DND-41 (cell line): ENCODE results near the gene PCGF3.

Experiments used
- ATAC-seq: fragments of 200-7000 bp; cut with Tn5 transposase; 3 replicates; pipeline ENCODE4 v1.9.1; 2021; ENCODE audit warnings: low read depth; ENCODE audit not compliant: insufficient read depth
- DNase-seq: peaks from one replicate; pipeline ENCODE4 v3.0.0-alpha.2; 2020
- H2AFZ ChIP-seq: 2 replicates; pipeline ENCODE4 v1.6.0; 2012; ENCODE audit warnings: low read depth, low read length
- H3K27ac ChIP-seq: 2 replicates; pipeline ENCODE4 v1.5.1; 2012; ENCODE audit warnings: low read length, inconsistent platforms
- H3K27me3 ChIP-seq: fragments of 200-600 bp; sonication (generic); 2 replicates; pipeline ENCODE4 v1.6.0; 2012; ENCODE audit warnings: low read length, mild to moderate bottlenecking, inconsistent platforms; ENCODE audit not compliant: insufficient read depth, poor library complexity
- H3K36me3 ChIP-seq: 2 replicates; pipeline ENCODE4 v1.5.1; 2012; ENCODE audit warnings: low read length, inconsistent platforms; ENCODE audit not compliant: insufficient read depth
- H3K4me1 ChIP-seq: 2 replicates; pipeline ENCODE4 v1.5.1; 2012; ENCODE audit warnings: mild to moderate bottlenecking, low read length; ENCODE audit not compliant: insufficient read depth
- H3K4me2 ChIP-seq: 2 replicates; pipeline ENCODE4 v1.6.0; 2012; ENCODE audit warnings: mild to moderate bottlenecking, moderate library complexity, low read length, inconsistent platforms; ENCODE audit not compliant: insufficient read depth
- H3K4me3 ChIP-seq, 2 experiments: fragments of 200-600 bp in 1 of 2; shearing (Covaris generic) in 1 of 2; 2 replicates each; pipeline ENCODE4 v1.5.1; 2012 to 2016; ENCODE audit warnings: inconsistent platforms in 2 of 2, low read length in 2 of 2, mild to moderate bottlenecking in 2 of 2, low read depth in 1 of 2, moderate library complexity in 1 of 2
- H3K79me2 ChIP-seq: 2 replicates; pipeline ENCODE4 v1.6.0; 2012; ENCODE audit warnings: low read length, inconsistent platforms; ENCODE audit not compliant: insufficient read depth
- H3K9ac ChIP-seq: 2 replicates; pipeline ENCODE4 v1.6.0; 2012; ENCODE audit warnings: low read depth, mild to moderate bottlenecking, inconsistent platforms, low read length, moderate library complexity
- H3K9me3 ChIP-seq: 2 replicates; pipeline ENCODE4 v1.5.1; 2012; ENCODE audit warnings: low read length, moderate library complexity, mild to moderate bottlenecking, inconsistent platforms; ENCODE audit not compliant: insufficient read depth, severe bottlenecking
- H4K20me1 ChIP-seq: 2 replicates; pipeline ENCODE4 v1.6.0; 2012; ENCODE audit warnings: low read length; ENCODE audit not compliant: insufficient read depth
- EZH2 ChIP-seq: IDR thresholded peaks from 3 replicates; pipeline ENCODE4 v1.6.1; 2012; ENCODE audit warnings: borderline replicate concordance, low read depth, mild to moderate bottlenecking, moderate library complexity, low read length, inconsistent platforms; ENCODE audit not compliant: severe bottlenecking
- TF ChIP-seq, protein P1 (sequence below): IDR thresholded peaks from 2 replicates; pipeline ENCODE4 v1.5.1; 2012; ENCODE audit warnings: borderline replicate concordance, low read length, moderate library complexity, mild to moderate bottlenecking; ENCODE audit not compliant: poor library complexity, severe bottlenecking; ENCODE audit errors: extremely low read depth

PCGF3 gene

DNA sequence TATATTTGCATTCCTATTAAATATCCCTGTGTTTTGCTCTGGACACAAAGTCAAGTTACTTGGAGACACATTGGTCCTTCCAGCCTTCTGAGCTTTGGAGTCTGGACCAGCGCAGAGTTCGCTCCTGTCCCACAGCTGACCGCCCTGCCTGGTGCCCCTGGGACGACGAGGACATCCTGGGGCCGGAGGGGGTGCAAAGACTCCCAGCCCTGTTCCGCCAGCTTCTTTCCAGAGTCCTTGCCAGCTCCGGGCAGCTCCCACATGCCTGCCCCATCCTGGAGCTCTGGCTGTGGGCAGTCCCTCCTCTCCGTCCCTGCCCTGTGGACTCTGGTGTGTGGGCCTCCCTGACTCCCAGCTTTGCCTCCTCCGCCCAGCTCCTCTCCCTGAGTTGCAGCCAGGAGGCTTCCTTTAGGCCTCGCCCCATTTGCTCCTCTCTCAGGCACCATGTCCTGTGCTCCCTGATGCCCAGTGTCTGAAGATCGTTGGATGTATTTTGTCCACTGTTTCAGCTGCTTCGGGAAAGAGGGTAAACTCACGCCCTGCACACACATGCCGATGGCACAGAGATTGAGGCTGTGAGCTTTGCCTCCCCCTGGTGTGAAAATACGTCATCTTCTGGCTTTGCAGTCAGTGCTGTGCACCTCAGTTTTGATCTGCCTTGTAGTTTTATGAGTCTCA, 4.9 kb upstream of the PCGF3 start:
- Histone ChIP-seq H2AFZ (no peak overlapping the region), H3K9me3 (no peaks in the 10 kb centered on the region), H3K27me3 (no peaks in the 10 kb centered on the region), H3K79me2 (peaks cover under 1% of the 10 kb centered on the region), H3K4me3 (no peak overlapping the region), H3K4me2 (no peak overlapping the region), H4K20me1 (no peaks in the 10 kb centered on the region), H3K36me3 (peaks cover under 1% of the 10 kb centered on the region; the same call in 1 of the 2 replicates), H3K9ac (no peak overlapping the region), H3K27ac (no peak overlapping the region), H3K4me1 (peaks cover 7% of the 10 kb centered on the region)
- TF ChIP-seq EZH2: no peak
- TF ChIP-seq, protein P1, sequence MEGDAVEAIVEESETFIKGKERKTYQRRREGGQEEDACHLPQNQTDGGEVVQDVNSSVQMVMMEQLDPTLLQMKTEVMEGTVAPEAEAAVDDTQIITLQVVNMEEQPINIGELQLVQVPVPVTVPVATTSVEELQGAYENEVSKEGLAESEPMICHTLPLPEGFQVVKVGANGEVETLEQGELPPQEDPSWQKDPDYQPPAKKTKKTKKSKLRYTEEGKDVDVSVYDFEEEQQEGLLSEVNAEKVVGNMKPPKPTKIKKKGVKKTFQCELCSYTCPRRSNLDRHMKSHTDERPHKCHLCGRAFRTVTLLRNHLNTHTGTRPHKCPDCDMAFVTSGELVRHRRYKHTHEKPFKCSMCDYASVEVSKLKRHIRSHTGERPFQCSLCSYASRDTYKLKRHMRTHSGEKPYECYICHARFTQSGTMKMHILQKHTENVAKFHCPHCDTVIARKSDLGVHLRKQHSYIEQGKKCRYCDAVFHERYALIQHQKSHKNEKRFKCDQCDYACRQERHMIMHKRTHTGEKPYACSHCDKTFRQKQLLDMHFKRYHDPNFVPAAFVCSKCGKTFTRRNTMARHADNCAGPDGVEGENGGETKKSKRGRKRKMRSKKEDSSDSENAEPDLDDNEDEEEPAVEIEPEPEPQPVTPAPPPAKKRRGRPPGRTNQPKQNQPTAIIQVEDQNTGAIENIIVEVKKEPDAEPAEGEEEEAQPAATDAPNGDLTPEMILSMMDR: peak; percentile 29
- no peak for ATAC-seq
- DNase-seq: no peak

DNA sequence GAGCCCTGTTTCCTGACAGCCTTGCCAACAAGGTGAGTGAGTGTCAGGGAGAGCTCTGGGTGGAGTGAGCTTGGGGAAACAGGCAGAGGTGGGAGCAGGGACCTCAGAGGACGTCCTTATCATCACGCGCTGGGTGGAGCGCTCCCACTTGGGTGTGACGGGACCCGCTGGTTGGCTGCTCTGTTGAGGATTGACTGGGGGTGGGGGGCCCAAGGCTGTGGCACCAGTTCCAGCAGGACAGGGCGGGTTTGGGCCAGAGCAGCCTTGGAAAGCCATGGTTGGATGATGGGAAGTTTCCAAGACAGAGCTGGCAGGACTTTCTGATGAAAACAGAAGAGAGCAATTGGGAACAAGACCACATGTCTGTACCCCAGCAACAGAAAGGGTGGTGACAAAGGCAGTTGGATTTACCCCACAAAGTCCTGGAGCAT, 3.0 kb upstream of the PCGF3 start:
- H3K27me3 ChIP-seq: no peaks in the 10 kb centered on the region
- H4K20me1 ChIP-seq: peaks cover 7% of the 10 kb centered on the region
- peaks cover 4% of the 10 kb centered on the region; the same call in 1 of the 2 replicates for H3K36me3 ChIP-seq
- H3K9ac ChIP-seq: no peak overlapping the region
- DNase-seq (no peak), ATAC-seq (no peak)
- no peak overlapping the region for H3K27ac ChIP-seq
- H3K4me3 ChIP-seq: no peak overlapping the region
- H3K4me1 ChIP-seq: peaks cover 18% of the 10 kb centered on the region
- peaks cover 19% of the 10 kb centered on the region for H3K79me2 ChIP-seq
- no peaks in the 10 kb centered on the region for H3K9me3 ChIP-seq
- no peak overlapping the region for H3K4me2 ChIP-seq
- no peak overlapping the region for H2AFZ ChIP-seq
- no peak for TF ChIP-seq EZH2
- TF ChIP-seq, protein P1: no peak

DNA sequence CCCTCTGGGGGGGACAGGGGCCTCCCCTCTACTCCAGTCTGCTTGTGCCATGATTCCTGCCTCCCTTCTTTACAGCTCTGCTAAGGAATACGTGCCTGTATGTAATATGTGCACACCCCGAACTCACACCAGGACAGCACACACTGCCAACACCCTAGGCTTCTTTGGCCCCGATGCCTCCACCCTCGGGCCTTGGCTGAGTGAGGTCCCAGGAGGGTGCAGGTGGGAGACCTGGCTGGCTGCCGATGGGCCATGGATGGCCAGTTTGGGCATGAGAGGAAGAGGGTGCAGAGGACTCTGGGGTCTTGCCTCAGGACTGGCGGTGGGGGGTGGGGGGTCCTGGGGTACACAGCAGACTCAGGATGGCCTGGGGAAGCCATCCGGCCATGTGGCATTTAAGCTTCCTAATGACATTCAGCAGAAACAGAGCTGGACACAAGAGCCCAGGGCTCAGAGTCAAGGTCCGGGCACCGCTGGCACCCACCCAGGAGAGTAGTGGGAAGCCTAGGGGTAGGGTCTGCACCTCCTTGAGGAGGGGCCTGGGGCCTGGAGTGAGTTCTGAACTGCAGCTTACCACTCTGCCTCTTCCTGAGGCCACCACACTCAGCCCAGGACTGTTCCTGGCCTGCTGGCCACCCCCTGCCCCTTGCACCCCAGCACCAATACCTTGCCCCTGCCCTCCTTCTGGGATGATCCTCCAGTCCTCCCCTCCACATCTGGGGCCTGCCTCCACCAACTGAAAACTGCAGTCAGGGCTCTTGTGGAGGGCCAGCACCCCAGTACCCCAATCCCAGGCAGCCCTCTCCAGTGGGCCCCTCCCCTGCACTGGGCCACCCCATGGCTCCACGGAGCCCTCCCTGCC, 2.1 kb upstream of the PCGF3 start:
- H3K79me2 ChIP-seq: peaks cover 27% of the 10 kb centered on the region
- no peak overlapping the region for H3K27ac ChIP-seq
- DNase-seq: no peak
- peaks cover 13% of the 10 kb centered on the region for H4K20me1 ChIP-seq
- TF ChIP-seq EZH2: no peak
- TF ChIP-seq, protein P1: no peak
- no peak overlapping the region for H3K4me3 ChIP-seq
- peaks cover 10% of the 10 kb centered on the region; the same call in 1 of the 2 replicates for H3K36me3 ChIP-seq
- H3K4me2 ChIP-seq: no peak overlapping the region
- H3K4me1 ChIP-seq: peaks cover 25% of the 10 kb centered on the region
- no peaks in the 10 kb centered on the region for H3K27me3 ChIP-seq
- H2AFZ ChIP-seq: no peak overlapping the region
- H3K9me3 ChIP-seq: no peaks in the 10 kb centered on the region
- no peak overlapping the region for H3K9ac ChIP-seq
- no peak for ATAC-seq
